ENCODE results near the gene ING1. TPM values are rescaled to one million over a fixed set of nuclear protein-coding genes. Genes with fewer than 3 reads are reported as not detected.
"Not testable (repeated sequence)": the region's sequence is repeated elsewhere in the genome, so short reads cannot be mapped to it uniquely, and the experiment has no call there.

ING1 gene
- total RNA-seq, 1 donor from 2014 or later: 10.6 TPM

DNA sequence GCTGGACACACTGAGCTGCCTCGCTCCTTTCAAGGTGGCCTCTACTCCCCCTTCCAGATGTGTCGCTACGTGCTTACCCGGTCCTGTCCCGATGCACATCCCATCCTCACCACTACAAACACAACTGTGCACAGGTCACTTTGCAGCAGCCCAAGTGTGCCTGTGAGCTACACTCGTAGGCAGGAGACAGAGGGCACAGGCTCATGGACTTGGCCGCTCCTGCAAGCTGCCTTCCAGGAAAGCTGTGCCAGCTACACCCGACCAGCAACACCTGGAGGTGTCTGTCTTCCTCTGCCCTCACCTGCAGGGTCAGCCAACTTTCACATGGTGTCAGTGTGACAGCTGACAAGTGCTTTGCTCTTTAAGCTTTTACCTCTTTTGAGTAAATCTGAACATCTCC, 23.0 kb upstream of the ING1 start:
- DNase-seq (ENCODE audit: extremely low read depth, low read depth, low spot score): no peak

DNA sequence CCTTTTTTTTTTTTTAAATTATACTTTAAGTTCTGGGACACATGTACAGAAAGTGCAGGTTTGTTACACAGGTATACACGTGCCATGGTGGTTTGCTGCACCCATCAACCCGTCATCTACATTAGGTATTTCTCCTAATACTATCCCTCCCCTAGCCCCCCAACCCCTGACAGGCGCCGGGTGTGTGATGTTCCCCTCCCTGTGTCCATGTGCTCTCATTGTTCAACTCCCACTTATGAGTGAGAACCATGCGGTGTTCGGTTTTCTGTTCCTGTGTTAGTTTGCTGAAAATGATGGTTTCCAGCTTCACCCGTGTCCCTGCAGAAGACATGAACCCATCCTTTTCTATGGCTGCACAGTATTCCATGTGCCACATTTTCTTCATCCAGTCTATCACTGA, 17.7 kb upstream of the ING1 start:
- not testable (repeated sequence) for DNase-seq (ENCODE audit: extremely low read depth, low read depth, low spot score)

DNA sequence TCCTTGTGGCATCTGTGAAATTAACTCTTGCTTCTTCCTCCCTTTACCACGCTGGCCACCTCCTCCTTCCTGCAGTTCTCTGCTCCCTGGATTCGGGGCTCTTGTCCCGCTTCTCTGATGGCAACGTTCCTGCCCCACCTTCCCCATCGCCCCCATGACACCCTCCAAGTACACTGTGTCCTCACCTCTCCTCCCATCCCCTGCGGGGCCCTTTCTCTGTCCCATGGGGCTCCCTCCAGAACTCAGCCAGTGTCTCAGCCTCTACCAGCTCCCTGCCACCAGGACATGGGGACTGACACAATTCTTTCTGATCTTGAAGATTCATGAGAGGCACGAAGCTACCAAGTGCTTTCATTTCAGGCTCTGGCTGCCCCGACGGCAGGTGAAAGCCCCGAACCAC, 16.7 kb upstream of the ING1 start:
- DNase-seq (ENCODE audit: extremely low read depth, low read depth, low spot score): no peak

DNA sequence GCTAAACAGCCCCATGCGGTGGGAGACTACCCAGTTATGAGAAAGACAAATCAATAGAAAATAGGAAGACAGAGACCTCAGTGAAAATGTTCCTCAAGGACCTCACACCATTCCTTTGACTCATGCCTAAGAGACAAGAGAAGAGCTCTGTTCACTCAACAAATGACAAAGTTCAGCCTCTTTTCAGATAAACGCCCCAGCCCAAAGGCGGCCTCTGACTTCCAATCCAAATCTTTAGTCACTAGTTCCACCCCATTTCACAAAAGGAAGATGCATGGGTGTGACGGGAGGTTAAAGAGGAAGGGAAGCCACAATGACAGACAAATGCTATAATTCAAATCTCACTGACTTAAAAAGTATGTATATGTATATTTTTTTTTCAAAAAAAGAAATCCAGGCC, 15.7 kb upstream of the ING1 start:
- no peak for DNase-seq (ENCODE audit: extremely low read depth, low read depth, low spot score)

DNA sequence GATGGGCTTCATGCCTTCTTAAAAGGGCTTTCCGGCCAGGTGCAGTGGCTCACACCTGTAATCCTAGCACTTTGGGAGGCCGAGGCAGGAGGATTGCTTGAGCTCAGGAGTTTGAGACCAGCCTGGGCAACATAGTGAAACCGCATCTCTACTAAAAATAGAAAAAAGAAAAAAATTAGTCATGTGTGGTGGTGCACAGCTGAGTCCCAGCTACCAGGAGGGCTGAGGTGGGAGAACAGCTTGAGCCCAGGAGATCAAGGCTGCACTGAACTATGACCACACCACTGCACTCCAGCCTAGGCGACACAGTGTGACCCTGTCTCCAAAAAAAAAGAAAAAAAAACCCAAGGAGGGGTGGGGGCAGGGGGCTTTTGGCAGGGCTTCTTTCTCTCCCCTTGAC, 14.8 kb upstream of the ING1 start:
- DNase-seq (ENCODE audit: extremely low read depth, low read depth, low spot score): no peak

DNA sequence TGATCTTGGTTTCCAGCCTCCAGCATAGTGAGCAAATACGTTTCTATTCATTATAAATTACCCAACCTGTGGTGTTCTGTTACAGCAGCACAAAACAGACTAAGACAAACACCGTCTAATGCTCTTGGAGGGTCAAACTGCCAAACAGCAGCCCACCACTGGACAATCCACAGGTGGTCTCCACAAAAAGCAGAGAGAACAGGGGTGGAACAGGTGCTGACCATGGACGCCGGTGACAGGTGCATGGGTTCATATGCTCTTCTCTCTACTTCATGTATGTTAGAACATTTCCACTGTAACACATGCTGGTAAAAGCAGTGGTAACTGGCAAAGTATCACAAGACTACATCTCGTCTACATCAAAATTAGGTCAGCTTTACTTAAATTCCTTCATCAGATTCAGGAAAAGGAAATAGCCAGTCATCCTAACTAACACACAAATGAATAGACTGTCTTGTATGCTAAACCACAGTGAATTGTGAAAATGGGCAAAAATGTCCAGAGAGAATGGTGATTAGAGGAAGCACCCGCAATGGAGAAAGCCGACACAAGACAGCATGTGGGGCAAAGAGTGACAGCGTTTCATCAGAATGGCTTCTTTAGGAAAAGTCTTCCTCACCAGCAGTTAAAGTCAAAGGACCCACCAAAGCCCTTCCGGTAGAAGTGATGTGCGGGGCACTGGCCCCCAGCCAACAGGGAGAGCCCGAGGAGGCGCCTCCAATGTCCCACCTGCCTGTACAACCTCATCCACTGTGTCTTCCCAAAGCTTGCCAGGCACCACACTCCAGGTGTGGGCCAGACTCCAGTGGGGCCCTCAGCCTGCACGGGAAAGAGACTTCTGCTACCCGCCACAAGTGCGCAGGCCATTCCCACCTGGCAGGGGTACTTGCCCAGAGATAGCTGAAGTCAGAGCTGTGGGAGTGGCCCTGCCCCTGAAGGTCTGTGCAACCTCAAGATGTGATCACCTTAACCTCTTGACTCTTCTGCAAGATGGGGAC, 14.1 kb upstream of the ING1 start:
- no peak for DNase-seq (ENCODE audit: extremely low read depth, low read depth, low spot score)

DNA sequence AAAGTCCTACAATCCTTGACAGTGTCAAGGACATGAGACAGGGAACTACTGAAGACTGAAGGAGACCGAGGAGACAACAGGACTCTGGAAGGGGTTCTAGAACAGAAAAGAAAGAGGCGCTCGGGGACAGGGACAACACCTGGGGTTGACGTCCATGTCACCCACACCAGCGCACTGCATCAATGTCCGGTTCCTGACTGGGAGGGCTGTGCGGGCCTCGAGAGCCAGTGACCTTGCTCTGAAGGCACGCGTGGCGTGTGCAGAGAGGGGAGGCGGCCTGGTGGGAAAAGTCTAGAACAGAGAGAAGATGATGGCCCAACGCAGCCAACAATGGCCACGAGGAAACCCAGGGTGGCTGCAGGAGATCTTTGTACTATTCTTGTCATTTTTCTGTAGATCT, 13.3 kb upstream of the ING1 start:
- DNase-seq (ENCODE audit: extremely low read depth, low read depth, low spot score): no peak

DNA sequence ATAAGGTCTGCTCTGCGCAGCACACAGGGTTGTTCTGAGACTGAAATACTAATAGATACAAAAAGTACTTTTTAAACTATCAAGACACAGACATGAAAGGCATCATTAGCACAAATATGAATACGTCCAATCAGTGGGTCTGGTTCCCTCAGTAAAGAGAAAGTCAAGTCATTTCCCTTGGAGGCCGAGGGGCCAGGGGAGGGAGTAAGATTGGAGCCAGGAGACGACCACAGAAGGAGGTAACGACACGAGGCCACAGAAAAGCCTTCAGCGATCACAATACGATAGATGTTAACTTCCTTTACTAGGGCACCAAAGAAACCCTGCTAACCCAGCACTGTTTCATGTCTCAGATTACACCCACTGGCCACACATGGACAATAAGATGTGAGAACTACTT, 12.9 kb upstream of the ING1 start:
- no peak for DNase-seq (ENCODE audit: extremely low read depth, low read depth, low spot score)

DNA sequence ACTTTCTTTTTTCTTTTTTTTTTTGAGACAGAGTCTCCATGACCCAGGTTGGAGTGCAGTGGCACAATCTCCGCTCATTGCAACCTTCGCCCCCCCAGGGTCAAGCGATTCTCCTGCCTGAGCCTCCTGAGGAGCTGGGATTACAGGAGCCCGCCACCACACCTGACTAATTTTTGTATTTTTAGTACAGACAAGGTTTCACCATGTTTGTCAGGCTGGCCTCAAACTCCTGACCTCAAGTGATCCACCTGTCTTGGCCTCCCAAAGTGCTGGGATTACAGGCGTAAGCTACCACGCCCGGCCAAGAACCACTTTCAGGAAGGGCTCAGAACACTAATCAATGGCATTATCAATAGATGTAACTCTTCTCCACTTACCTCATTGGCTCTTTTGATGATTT, 12.4 kb upstream of the ING1 start:
- not testable (repeated sequence) for DNase-seq (ENCODE audit: extremely low read depth, low read depth, low spot score)

DNA sequence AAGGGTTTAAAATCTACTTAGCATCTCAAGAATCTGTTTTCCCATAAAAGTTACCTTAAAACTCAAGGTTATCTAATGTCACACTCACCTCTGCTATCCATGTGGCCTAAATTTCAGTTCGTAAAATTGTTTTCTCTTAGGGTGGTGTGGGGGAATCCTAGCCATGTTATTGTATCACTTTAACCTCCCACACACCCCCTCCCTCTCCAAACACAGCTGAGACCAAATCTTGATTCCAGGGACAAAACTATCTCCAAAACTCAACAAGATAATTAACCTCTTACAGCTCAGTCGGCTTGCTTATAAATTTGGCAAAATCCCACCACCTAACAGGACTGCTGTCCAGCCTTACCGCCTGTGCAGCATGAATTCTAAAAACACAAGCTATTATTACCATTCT, 11.4 kb upstream of the ING1 start:
- no peak for DNase-seq (ENCODE audit: extremely low read depth, low read depth, low spot score)

DNA sequence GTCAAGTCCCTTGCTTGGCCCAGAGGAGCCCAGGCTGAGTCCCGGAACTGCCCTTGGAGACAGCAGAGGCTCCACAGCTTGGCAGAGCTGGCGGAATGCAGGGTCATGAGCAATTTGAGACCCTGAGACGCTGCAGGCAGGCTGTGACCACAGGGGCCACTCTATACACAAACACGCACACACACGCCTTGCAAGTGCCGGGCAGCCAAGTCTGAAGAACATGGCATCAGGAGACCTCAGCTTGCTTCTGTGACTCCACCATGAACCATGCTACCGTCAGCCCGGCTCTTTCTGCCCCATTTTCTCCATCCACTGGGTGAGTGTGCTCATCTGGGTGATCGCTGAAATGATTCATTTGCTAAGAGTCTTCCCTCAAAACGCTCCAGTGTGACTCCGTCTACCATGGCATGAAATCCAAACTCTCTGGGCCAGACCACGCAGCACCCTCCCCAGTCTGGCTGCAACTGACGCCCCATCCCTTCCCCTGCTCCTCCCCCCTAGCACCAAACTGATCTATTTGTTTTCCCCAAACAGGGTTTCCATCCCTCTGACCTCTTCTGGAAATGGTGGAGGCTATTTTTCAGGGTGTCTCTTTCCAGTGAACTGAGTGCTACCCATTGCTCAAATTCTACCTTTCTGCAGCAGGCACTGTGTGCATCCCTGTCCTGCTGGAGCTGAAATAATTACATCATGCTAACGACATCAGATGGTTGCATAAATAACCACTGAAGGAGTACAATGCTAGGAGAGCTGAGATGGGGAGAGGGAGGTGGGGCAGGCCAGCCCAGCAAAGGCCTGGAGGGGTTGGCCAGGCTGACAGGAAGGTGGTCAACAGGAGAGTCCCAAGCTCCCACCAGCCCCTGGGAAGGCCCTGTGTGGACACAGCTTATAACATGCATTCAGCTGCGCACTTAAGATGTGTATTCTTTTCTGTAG, 10.6 kb upstream of the ING1 start:
- DNase-seq (ENCODE audit: extremely low read depth, low read depth, low spot score): no peak

DNA sequence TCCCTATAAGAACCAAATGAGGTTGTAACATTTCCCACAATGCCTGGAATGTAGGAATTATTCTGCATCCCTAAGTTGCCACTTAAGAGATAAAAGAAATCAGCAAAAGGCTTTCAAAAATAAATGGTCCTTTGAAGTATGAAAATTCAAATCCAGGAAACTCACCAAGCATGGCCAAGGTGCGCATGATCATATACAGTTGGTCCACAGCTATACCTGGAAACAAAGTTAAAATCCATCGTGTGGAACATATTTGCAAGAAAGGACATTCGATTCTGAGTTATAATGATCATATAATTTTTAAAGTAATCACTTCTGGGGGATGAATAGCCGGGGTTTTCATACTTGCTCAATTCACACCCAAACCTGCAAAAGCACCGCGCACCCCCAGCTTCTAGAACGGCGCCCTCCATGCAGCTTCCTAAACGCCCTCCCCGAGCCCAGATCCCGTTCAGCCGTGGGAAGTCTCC, 8.1 kb upstream of the ING1 start:
- DNase-seq (ENCODE audit: extremely low read depth, low read depth, low spot score): no peak

DNA sequence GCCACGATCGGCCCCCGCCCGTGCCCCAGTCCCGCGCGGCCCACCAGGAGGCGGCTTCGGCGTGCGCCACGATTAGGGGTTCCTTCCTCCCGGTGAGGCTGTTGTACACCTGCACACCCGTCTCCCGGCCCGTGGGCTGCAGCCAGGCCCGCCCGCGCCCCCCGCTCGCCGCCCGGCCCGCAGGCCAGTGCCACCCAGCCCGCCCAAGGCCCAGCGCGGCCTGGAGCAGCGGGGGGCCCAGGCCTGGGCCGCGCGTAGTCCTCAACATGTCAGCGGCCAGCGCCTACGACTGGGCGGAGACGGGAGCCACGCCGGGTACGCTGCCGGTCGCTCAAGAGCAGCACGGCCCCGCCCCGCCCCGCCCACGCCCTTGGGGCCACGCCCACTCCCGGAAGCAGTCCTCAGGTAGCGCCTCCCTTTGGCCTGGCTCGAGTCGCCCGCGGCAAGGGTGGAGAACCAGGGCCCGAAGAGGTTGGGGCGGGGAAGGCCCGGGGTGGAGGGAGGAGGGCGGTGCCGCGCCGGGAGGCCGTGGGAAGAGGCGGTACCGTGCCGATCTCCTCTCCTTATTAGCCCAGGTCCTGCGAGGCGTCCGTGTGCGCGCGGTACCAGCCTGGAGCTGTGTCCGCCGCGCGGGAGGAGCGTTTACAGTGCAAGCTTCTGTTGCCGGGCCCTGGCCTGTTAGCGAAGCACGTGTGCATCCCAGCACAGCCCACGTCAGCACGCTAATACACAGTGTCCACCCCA, 7.5 kb upstream of the ING1 start, which contains the start of gene CARS2:
TSS of gene CARS2 (minus strand) at position 291 of the 744 bp plus-strand sequence. CDS start at position 268, 23 bp downstream.
- DNase-seq (ENCODE audit: extremely low read depth, low read depth, low spot score): no peak

DNA sequence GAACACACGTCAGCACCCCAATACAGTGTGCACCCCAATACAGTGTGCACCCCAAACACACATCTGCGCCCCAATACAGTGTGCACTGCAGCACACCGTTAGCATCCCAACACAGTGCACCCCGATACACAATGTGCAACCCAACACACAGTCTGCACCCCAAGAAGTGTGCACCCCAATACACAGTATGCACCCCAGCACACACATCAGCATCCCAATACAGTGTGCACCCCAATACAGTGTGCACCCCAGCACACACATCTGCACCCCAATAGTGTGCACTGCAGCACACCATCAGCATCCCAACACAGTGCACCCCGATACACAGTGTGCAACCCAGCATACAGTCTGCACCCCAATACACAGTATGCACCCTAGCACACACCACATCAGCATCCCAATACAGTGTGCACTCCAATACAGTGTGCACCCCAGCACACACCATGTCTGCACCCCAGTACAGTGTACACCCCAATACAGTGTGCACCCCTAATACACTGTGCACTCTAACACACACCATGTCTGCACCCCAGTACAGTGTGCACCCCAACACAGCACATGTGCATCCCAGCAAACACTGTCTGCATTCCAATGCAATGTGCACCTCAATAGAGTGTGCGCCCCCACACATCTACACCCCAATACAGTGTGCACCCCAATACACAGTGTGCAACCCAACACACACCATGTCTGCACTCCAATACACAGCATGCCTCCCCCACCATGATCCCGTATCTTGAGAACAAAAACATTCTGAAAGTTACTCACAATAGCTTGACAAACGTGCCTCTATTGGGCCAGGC, 6.7 kb upstream of the ING1 start:
- DNase-seq (ENCODE audit: extremely low read depth, low read depth, low spot score): no peak

DNA sequence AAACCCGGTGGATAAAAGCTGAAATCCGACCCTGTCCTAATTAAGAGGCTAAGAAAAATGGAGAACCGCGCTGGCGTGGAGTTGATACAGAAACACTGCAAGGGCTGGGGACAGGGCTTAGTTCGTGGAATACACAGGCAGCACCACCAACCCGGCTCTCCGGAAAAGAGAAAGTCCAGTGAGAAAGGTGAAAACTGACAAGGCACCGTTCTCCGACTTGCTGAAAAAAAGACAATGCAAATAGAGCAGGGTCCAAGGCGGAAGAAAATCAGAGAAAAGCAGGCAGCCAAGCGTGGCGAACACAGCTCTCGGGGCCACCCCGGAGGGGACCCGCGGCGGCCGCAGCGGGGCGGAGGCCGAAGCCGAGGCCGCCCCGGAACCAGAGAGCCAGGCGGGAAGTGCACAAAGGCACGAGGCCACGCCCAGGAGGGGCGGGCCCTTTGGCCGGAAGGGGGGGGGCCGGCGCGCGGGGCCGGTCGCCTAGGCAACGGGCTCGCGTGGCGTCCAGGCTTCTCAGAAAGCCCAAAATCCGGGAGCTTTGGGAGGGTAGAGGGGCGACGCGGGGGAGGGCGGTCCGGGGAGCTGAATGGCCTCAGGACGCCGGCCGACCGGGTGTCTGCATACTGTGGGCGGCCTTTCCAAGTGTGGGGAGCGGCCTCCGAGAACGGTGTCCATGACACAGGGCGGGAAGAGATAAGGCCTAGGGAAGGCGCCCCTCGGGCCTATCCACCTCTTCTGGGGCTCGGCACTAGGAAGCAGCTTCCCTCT, 1.2 kb upstream of the ING1 start:
- DNase-seq (ENCODE audit: extremely low read depth, low read depth, low spot score): no peak

DNA sequence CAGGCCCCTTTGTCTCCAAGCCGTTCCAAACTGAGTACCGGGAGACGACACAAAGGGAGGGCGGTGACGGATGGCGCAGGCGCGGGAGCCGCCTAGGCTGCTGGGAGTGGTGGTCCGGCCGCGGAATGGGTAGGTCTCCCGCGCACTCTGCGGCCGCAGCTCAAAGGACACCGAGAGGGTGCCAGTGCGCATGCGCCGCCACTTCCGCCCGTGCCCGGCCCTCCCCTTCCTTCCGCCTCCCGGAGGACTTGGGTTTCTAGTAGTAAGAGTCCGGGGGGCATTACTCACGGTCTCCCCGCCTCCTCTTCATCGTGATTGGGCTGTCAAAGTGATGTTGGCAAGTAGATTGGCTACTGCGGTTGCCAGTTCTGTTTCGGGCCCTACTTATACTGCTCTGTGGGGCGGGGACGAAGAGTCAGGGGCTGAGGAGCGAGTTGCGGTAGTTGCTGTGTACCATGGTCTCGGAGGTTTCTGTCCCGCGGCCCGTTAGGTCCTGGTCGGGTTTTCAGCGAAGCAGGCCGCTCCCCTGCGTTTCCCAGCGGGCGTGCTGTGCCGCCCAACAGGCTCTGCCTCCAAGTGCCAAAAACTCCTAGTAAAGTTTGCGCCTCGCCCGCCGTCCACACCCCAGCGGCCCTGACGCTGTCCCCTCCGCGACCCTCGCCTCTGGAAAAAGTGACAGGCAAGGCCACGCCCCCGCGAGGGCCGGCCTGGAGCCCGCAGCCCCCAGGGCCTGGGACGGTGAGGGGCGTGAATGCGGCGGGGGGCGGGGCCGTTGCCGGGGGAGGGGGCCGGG, 455 bp upstream of the ING1 start:
- peak; percentile 95 for DNase-seq (ENCODE audit: extremely low read depth, low read depth, low spot score)

DNA sequence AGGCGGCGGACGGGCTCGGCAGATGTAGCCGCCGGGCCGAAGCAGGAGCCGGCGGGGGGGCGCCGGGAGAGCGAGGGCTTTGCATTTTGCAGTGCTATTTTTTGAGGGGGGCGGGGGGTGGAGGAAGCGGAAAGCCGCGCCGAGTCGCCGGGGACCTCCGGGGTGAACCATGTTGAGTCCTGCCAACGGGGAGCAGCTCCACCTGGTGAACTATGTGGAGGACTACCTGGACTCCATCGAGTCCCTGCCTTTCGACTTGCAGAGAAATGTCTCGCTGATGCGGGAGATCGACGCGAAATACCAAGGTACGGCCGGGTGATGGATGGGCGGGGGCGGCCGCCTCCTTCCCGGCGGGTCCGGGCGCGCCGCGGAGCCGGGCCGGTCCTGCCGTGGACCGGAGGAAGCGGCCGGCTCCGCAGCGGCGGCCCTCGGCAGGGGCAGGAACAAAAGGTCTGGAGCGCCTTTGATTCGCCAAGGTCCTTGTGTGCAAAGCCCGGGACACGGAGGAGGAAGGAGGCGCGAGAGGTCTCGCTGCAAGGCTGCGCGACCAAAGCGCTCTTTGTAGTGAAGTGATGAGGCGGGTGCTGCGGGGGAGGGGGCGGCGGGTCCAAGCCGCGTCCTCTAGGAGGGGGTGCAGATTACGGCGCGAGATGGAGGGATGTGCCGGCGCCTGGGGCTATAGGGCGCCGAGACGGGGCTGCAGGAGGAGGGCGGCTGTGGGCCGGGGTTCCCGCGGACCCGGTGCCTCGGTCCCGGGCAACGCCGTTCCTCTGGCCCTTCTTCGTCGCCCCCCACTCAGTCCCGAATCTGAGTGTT, 689 bp downstream of the ING1 start:
- no peak for DNase-seq (ENCODE audit: extremely low read depth, low read depth, low spot score)
